ENCODE data around the gene COA8. TPM values are rescaled to one million over a fixed set of nuclear protein-coding genes. Genes with fewer than 3 reads are reported as not detected.

Gene COA8
- total and polyA plus RNA-seq, 2 of the 8 experiments (the other 6 are each of a cell fraction or from before 2014, with no cell fraction given) = 7.1 to 35.5 TPM

DNA sequence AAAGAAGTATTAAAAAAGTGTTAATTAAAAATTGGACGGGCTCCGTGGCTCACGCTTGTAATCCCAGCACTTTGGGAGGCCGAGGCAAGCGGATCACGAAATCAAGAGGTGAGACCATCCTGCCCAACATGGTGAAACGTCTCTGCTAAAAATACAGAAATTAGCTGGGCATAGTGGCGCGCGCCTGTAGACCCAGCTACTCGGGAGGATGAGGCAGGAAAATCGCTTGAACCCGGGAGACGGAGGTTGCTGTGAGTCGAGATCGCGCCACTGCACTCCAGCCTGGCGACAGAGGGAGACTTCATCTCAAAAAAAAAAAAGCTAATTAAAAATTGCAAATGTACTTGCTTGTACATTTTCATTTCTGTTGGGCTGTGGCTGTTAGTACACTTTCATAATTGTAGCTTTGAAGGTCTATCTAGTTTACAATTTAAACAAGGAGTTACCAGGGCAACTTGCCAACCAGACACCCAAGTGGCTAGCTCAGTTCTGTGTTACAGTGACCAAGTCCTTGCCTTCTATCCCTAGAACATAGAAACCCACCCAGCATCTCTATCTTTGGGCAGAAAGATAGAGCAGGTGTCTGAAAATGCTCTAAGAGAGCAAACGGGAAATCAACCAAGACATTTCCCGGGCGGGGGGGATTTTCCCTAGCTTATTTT is 1.2 kb downstream of the COA8 start:
- H2BK5ac ChIP-seq (ENCODE audit: low read depth, low read length) = no peak overlapping the region
- no peak overlapping the region for H2BK15ac ChIP-seq (ENCODE audit: low read length)
- H3K79me2 ChIP-seq (ENCODE audit: control insufficient read depth in 1 of 2, insufficient read depth in 2 of 2, low read length in 2 of 2) = peaks cover 9 to 80% of the 10 kb centered on the region in 2 experiments
- H2AK5ac ChIP-seq (ENCODE audit: low read depth, low read length) = no peak overlapping the region
- H4K8ac ChIP-seq (ENCODE audit: extremely low read depth, insufficient read depth, low read length) = no peak overlapping the region
- peak overlapping the region in 1 of 4 experiments; percentile 68; a peak in 2 of 7 replicates for H3K9ac ChIP-seq (replicated peaks in 1 of 4; ENCODE audit: extremely low read depth in 1 of 4, low read depth in 3 of 4, low read length in 3 of 4)
- H3K79me1 ChIP-seq (ENCODE audit: low read depth, low read length) = peaks cover 11% of the 10 kb centered on the region; the same call in 1 of the 2 replicates
- H2BK20ac ChIP-seq (ENCODE audit: low read length) = no peak overlapping the region
- peaks cover 0 to 4% (median 2%) of the 10 kb centered on the region in 4 experiments; a peak in 5 of 7 replicates for H3K4me1 ChIP-seq (replicated peaks in 1 of 4; ENCODE audit: control insufficient read depth in 3 of 4, insufficient read depth in 4 of 4, low read length in 3 of 4)
- H3K23ac ChIP-seq (ENCODE audit: insufficient read length) = no peak overlapping the region
- no peak overlapping the region for H3K4ac ChIP-seq (replicated peaks; ENCODE audit: insufficient read length, low read depth, low read length)
- CTCF ChIA-PET (ENCODE audit: partially characterized antibody) = interaction anchor here (0.6 to 1.4 kb wide), 7 partner anchors 11 to 218 kb away, joined by 3 to 6 read pairs (median 4); no protein-coding TSS in a partner anchor
- H3K14ac ChIP-seq (ENCODE audit: insufficient read length) = no peak overlapping the region
- no peaks in the 10 kb centered on the region for H3K9me3 ChIP-seq (ENCODE audit: insufficient read depth in 2 of 2, low read depth in 1 of 2, low read length in 1 of 2)
- DNase-seq (ENCODE audit: low read depth in 1 of 2, low spot score in 2 of 2) (no peak), FAIRE-seq (no peak)
- peak overlapping the region; percentile 77 to 85 for H3K4me2 ChIP-seq (ENCODE audit: insufficient read depth in 1 of 2, low read depth in 2 of 2, low read length in 2 of 2)
- H2BK12ac ChIP-seq (ENCODE audit: low read depth, low read length) = no peak overlapping the region
- H4K91ac ChIP-seq (replicated peaks; ENCODE audit: insufficient read length, low read length) = no peak overlapping the region
- peaks cover 5 to 13% of the 10 kb centered on the region in 2 experiments for H4K20me1 ChIP-seq (replicated peaks in 1 of 2; ENCODE audit: control insufficient read depth in 1 of 2, insufficient read depth in 2 of 2, low read length in 2 of 2)
- H3K4me3 ChIP-seq (ENCODE audit: extremely low read depth in 1 of 4, insufficient read depth in 2 of 4, low read depth in 3 of 4, low read length in 4 of 4) = peak overlapping the region; percentile 82 to 97 (median 91); a peak in 7 of 8 replicates
- H4K5ac ChIP-seq (ENCODE audit: insufficient read length, low read depth, low read length) = no peak overlapping the region
- H3K23me2 ChIP-seq (ENCODE audit: low read depth, low read length) = peaks cover 12% of the 10 kb centered on the region; the same call in 1 of the 2 replicates
- WGBS, 2 experiments (ENCODE audit: extremely low coverage in 1 of 2, insufficient coverage in 1 of 2, insufficient read length in 1 of 2, insufficient replicate concordance in 2 of 2, low coverage in 1 of 2, low lambda C conversion rate in 2 of 2, missing lambda C conversion rate in 1 of 2) = 88% methylated on average over 21 of the region's 21 CpGs; no CpG with 5 or more reads in 1 of the 2 experiments
- peaks cover 0 to 15% (median 8%) of the 10 kb centered on the region in 4 experiments; a peak in 7 of 8 replicates for H3K36me3 ChIP-seq (ENCODE audit: control insufficient read depth in 2 of 4, insufficient read depth in 4 of 4, low read length in 3 of 4)
- no peaks in the 10 kb centered on the region for H3K27me3 ChIP-seq (replicated peaks in 1 of 4; ENCODE audit: control insufficient read depth in 3 of 4, extremely low read depth in 1 of 4, insufficient read depth in 3 of 4, low read length in 3 of 4)
- POLR2A ChIA-PET (ENCODE audit: partially characterized antibody) = interaction anchor here (0.6 to 1.8 kb wide), 7 partner anchors 13 to 1082 kb away, joined by 3 to 6 read pairs (median 4); partner anchors contain the start of gene CKB
- H2AFZ ChIP-seq (ENCODE audit: low read length) = no peak overlapping the region
- no peak overlapping the region for H3K18ac ChIP-seq (ENCODE audit: extremely low read depth, low read length)
- H2BK120ac ChIP-seq (replicated peaks; ENCODE audit: low read depth, low read length) = no peak overlapping the region
- H3K56ac ChIP-seq (replicated peaks; ENCODE audit: insufficient read length, low read depth, low read length) = no peak overlapping the region
- H3K27ac ChIP-seq (ENCODE audit: low read depth, low read length) = no peak overlapping the region
- no peak for TF ChIP-seq POU5F1 (IDR thresholded peaks at IDR 0.05; ENCODE audit: low read depth, low read length)
- no peak for TF ChIP-seq KDM4A (IDR thresholded peaks at IDR 0.05; ENCODE audit: low read depth, low read length, severe bottlenecking)
- TF ChIP-seq RBBP5 (IDR thresholded peaks at IDR 0.05; ENCODE audit: borderline replicate concordance, low read depth, low read length) = no peak
- TF ChIP-seq ASH2L (IDR thresholded peaks at IDR 0.05; ENCODE audit: low read length) = no peak
- no peak for TF ChIP-seq FOSL1 (IDR thresholded peaks at IDR 0.05; ENCODE audit: insufficient read depth, low read depth, low read length)
- TF ChIP-seq RNF2 (IDR thresholded peaks at IDR 0.05; ENCODE audit: borderline replicate concordance, low read depth, low read length, missing control alignments, poor library complexity, severe bottlenecking) = no peak
- TF ChIP-seq TAF7 (optimal IDR thresholded peaks at IDR 0.05; ENCODE audit: borderline replicate concordance, low read depth, low read length) = no peak
- TF ChIP-seq CBX5 (IDR thresholded peaks at IDR 0.05; ENCODE audit: low read depth, low read length) = no peak
- TF ChIP-seq SP1 (IDR thresholded peaks at IDR 0.05; ENCODE audit: low read depth, low read length) = no peak
- no peak for TF ChIP-seq EZH2 (IDR thresholded peaks at IDR 0.05; ENCODE audit: low read depth, low read length, severe bottlenecking)

Measured in H1 (cell line).